ENCODE measurements around the gene MT1X.

- no peak for TF ChIP-seq CTCF (IDR thresholded peaks at IDR 0.05; ENCODE audit: low read length)
- no peak for TF ChIP-seq EZH2 (optimal IDR thresholded peaks at IDR 0.05; ENCODE audit: low read depth, low read length)
- TF ChIP-seq EZH2phosphoT487 (IDR thresholded peaks at IDR 0.05; ENCODE audit: low read length) = no peak
Measured at GRCh38 chr16:56716761-56717160, 34.5 kb downstream of the MT1X start.

Data from MM.1S (cell line).